PC-9 (cell line): Measurements from ENCODE around the gene ITM2B. TPM values are rescaled to one million over a fixed set of nuclear protein-coding genes. Genes with fewer than 3 reads are reported as not detected.

Source experiments
- BruUV-seq: library from RNA; stranded (reverse); fragments of 400-500 nt; replicated peaks from 2 replicates; lab custom pipeline; 2021; lab: Mats Ljungman, UMichigan
- CTCF ChIA-PET: fragments of 300-600 bp; sonication (Branson Sonifier 250); formaldehyde crosslinking; loops from one replicate; lab custom pipeline; 2022; ENCODE audit warnings: antibody characterized with exemption; lab: Charles Lee
- POLR2A ChIA-PET: fragments of 300-600 bp; sonication (Branson Sonifier 250); formaldehyde crosslinking; loops from one replicate; lab custom pipeline; 2022; ENCODE audit warnings: antibody characterized with exemption; ENCODE audit not compliant: unreplicated experiment; lab: Charles Lee
- DNase-seq, 2 experiments: peaks; one replicate each; pipeline versions ENCODE4 v3.0.0 to v3.0.0-alpha.2; 2015 to 2022; ENCODE audit warnings: mixed read lengths in 1 of 2
- H2AFZ ChIP-seq: fragments of 200-600 bp; sonication (generic); 2 replicates; pipeline ENCODE4 v1.8.1; 2017; ENCODE audit warnings: antibody characterized with exemption
- H3F3A ChIP-seq: fragments of 200-600 bp; sonication (generic); 2 replicates; pipeline ENCODE4 v1.8.1; 2017; ENCODE audit warnings: antibody characterized with exemption, mild to moderate bottlenecking, low read depth; ENCODE audit not compliant: insufficient read depth
- H3K27ac ChIP-seq: fragments of 200-600 bp; sonication (generic); 2 replicates; pipeline ENCODE4 v1.6.1; 2016; ENCODE audit warnings: mixed run types
- H3K27me3 ChIP-seq: fragments of 200-600 bp; sonication (generic); 2 replicates; pipeline ENCODE4 v1.6.1; 2016; ENCODE audit warnings: low read depth, mixed run types; ENCODE audit not compliant: insufficient read depth
- H3K36me3 ChIP-seq: fragments of 200-600 bp; sonication (generic); 2 replicates; pipeline ENCODE4 v1.6.1; 2016; ENCODE audit warnings: low read depth, mixed run types
- H3K4me1 ChIP-seq: fragments of 200-600 bp; sonication (generic); replicated peaks from 2 replicates; pipeline ENCODE4 v1.6.1; 2016; ENCODE audit warnings: mixed run types; ENCODE audit not compliant: insufficient read depth
- H3K4me2 ChIP-seq: fragments of 200-600 bp; sonication (generic); 2 replicates; pipeline ENCODE4 v1.6.1; 2017; ENCODE audit warnings: mixed run types
- H3K4me3 ChIP-seq: fragments of 200-600 bp; sonication (generic); 2 replicates; pipeline ENCODE4 v1.6.1; 2016; ENCODE audit warnings: mixed run types
- H3K79me2 ChIP-seq: fragments of 200-600 bp; sonication (generic); 2 replicates; pipeline ENCODE4 v1.6.1; 2017; ENCODE audit warnings: low read depth, mixed run types
- H3K9me2 ChIP-seq: fragments of 200-600 bp; sonication (generic); 2 replicates; pipeline ENCODE4 v1.8.1; 2017; ENCODE audit warnings: mild to moderate bottlenecking; ENCODE audit not compliant: insufficient read depth
- H3K9me3 ChIP-seq: fragments of 200-600 bp; sonication (generic); 2 replicates; pipeline ENCODE4 v1.8.1; 2016; ENCODE audit warnings: low read depth; ENCODE audit not compliant: insufficient read depth
- H4K20me1 ChIP-seq: fragments of 200-600 bp; sonication (generic); 2 replicates; pipeline ENCODE4 v1.8.1; 2017; ENCODE audit not compliant: insufficient read depth
- EZH2 ChIP-seq: fragments of 200-600 bp; sonication (generic); IDR thresholded peaks from 2 replicates; pipeline ENCODE4 v1.8.0; 2017; ENCODE audit warnings: antibody characterized with exemption, low read depth
- intact Hi-C: fragments of 100-400 bp; cut with micrococcal nuclease; formaldehyde crosslinking; loops from one replicate; pipeline ENCODE4 v1.10.0; 2022; ENCODE audit not compliant: unreplicated experiment
- total RNA-seq: library from RNA; stranded (reverse); gene quantifications from 2 replicates; pipeline ENCODE4 v1.2.3, GENCODE V29; 2021
- TF ChIP-seq, protein P1 (sequence below): fragments of 200-600 bp; sonication (generic); conservative IDR thresholded peaks from 2 replicates; pipeline ENCODE4 v1.6.1; 2017; ENCODE audit warnings: mixed run types, antibody characterized with exemption, mild to moderate bottlenecking, moderate library complexity

ITM2B gene
- total RNA-seq, 1 experiment from 2014 or later: 155 TPM

GRCh38 chr13:48253849-48254248 lies 20.8 kb downstream of the ITM2B start:
- Histone ChIP-seq H3K27me3 (no peaks in the 10 kb centered on the region), H3K9me2 (no peaks in the 10 kb centered on the region), H3K79me2 (no peaks in the 10 kb centered on the region; the same call in 1 of the 2 replicates), H2AFZ (no peak overlapping the region), H3F3A (no peaks in the 10 kb centered on the region), H3K4me3 (no peak overlapping the region), H4K20me1 (0 out of 2 replicates have a peak, but pooled peaks cover 5% of the 10 kb centered on the region), H3K4me2 (no peak overlapping the region), H3K36me3 (peaks cover 4% of the 10 kb centered on the region; the same call in 1 of the 2 replicates), H3K27ac (no peak overlapping the region), H3K4me1 (no peaks in the 10 kb centered on the region), H3K9me3 (no peaks in the 10 kb centered on the region)
- POLR2A ChIA-PET: no interaction called here
- TF ChIP-seq, protein P1, sequence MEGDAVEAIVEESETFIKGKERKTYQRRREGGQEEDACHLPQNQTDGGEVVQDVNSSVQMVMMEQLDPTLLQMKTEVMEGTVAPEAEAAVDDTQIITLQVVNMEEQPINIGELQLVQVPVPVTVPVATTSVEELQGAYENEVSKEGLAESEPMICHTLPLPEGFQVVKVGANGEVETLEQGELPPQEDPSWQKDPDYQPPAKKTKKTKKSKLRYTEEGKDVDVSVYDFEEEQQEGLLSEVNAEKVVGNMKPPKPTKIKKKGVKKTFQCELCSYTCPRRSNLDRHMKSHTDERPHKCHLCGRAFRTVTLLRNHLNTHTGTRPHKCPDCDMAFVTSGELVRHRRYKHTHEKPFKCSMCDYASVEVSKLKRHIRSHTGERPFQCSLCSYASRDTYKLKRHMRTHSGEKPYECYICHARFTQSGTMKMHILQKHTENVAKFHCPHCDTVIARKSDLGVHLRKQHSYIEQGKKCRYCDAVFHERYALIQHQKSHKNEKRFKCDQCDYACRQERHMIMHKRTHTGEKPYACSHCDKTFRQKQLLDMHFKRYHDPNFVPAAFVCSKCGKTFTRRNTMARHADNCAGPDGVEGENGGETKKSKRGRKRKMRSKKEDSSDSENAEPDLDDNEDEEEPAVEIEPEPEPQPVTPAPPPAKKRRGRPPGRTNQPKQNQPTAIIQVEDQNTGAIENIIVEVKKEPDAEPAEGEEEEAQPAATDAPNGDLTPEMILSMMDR: no peak
- no peak for TF ChIP-seq EZH2
- no peak for DNase-seq
- BruUV-seq: no TSS peak
- intact Hi-C loops: no loop called here
- CTCF ChIA-PET: no interaction called here

- H4K20me1 ChIP-seq: no peaks in the 10 kb centered on the region
- H3K36me3 ChIP-seq: peaks cover 4% of the 10 kb centered on the region; the same call in 1 of the 2 replicates
- H3K4me1 ChIP-seq: no peaks in the 10 kb centered on the region
- POLR2A ChIA-PET: no interaction called here
- BruUV-seq: no TSS peak
- no peak overlapping the region for H2AFZ ChIP-seq
- H3K9me2 ChIP-seq: no peaks in the 10 kb centered on the region
- no peak overlapping the region for H3K27ac ChIP-seq
- CTCF ChIA-PET: no interaction called here
- no peaks in the 10 kb centered on the region for H3K9me3 ChIP-seq
- no peak overlapping the region for H3K4me3 ChIP-seq
- no peaks in the 10 kb centered on the region for H3K79me2 ChIP-seq
- H3F3A ChIP-seq: no peaks in the 10 kb centered on the region
- H3K27me3 ChIP-seq: no peaks in the 10 kb centered on the region
- TF ChIP-seq, protein P1: no peak
- no peak for TF ChIP-seq EZH2
- intact Hi-C loops: no loop called here
- no peak for DNase-seq
- H3K4me2 ChIP-seq: no peak overlapping the region
These were observed 22.1 kb downstream of the ITM2B start for GRCh38 chr13:48255090-48255489.

GRCh38 chr13:48255954-48256353 lies 22.9 kb downstream of the ITM2B start:
- H3K27ac ChIP-seq: no peak overlapping the region
- no peaks in the 10 kb centered on the region for H4K20me1 ChIP-seq
- no TSS peak for BruUV-seq
- no peaks in the 10 kb centered on the region for H3K4me1 ChIP-seq
- POLR2A ChIA-PET: no interaction called here
- no peaks in the 10 kb centered on the region for H3K9me3 ChIP-seq
- CTCF ChIA-PET: interaction anchor here (0.7 kb wide), 1 partner anchor 270 kb away, joined by 3 read pairs; no protein-coding TSS in a partner anchor
- TF ChIP-seq, protein P1: no peak
- no peak for TF ChIP-seq EZH2
- no peaks in the 10 kb centered on the region for H3K9me2 ChIP-seq
- H3K79me2 ChIP-seq: no peaks in the 10 kb centered on the region
- H2AFZ ChIP-seq: no peak overlapping the region
- no peaks in the 10 kb centered on the region for H3F3A ChIP-seq
- H3K4me2 ChIP-seq: no peak overlapping the region
- peaks cover 4% of the 10 kb centered on the region; the same call in 1 of the 2 replicates for H3K36me3 ChIP-seq
- no peak overlapping the region for H3K4me3 ChIP-seq
- intact Hi-C loops: no loop called here
- no peak for DNase-seq
- no peaks in the 10 kb centered on the region for H3K27me3 ChIP-seq
